Fibroblast of skin of abdomen (primary cell): ENCODE measurements around the gene CACNG7. TPM values are rescaled to one million over a fixed set of nuclear protein-coding genes. Genes with fewer than 3 reads are reported as not detected.
"Not testable (repeated sequence)": the region's sequence is repeated elsewhere in the genome, so short reads cannot be mapped to it uniquely, and the experiment has no call there.

Source experiments
- DNase-seq: peaks from one replicate; pipeline ENCODE4 v3.0.0-alpha.2; 2013
- polyA plus RNA-seq, 2 experiments: library from polyadenylated mRNA; unstranded; fragments of 120-200 nt; gene quantifications; one replicate each; pipeline ENCODE4 v1.2.1, GENCODE V29; 2013; ENCODE audit not compliant: insufficient read length in 2 of 2

Gene CACNG7, protein sequence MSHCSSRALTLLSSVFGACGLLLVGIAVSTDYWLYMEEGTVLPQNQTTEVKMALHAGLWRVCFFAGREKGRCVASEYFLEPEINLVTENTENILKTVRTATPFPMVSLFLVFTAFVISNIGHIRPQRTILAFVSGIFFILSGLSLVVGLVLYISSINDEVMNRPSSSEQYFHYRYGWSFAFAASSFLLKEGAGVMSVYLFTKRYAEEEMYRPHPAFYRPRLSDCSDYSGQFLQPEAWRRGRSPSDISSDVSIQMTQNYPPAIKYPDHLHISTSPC
- polyA plus RNA-seq (2013, experiment 1 of 2; ENCODE audit: insufficient read length), result 8.6 TPM
- 7.9 TPM for polyA plus RNA-seq (2013, experiment 2 of 2; ENCODE audit: insufficient read length)

- no peak for DNase-seq
Observed at GRCh38 chr19:53908935-53909415, at the start of gene CACNG7. TSS of gene CACNG7 (plus strand) at chr19:53909278. CDS start at chr19:53912832, 3,554 bp downstream.

DNA sequence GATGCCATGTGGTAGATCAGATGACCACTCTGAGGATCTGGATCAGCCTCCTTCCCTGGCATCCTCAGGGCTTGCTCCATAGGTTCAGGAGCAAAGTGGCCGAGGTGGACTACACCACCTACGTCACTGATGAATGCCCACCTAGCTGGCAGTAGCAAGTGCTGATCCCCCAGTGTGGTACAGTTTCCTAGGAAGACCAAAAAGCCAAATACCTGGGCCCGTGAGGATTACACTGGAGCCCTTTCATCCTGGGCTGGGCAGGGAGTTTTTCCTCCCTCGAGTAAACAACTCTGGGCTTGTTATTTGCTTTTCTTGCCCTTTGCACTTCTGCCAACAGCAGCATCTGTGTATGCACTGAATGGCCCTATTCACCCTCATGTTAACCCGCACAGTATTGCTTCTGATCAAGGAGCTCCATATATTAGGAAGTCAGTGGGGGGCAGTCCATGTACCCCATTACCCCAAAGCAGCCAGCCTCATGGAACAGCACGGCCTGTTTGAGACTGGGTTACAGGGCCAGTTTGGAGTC lies 44.7 kb upstream of the CACNG7 start:
- DNase-seq, result no peak

- no peak for DNase-seq
Observed at GRCh38 chr19:53865523-53865917, 43.6 kb upstream of the CACNG7 start.

DNA sequence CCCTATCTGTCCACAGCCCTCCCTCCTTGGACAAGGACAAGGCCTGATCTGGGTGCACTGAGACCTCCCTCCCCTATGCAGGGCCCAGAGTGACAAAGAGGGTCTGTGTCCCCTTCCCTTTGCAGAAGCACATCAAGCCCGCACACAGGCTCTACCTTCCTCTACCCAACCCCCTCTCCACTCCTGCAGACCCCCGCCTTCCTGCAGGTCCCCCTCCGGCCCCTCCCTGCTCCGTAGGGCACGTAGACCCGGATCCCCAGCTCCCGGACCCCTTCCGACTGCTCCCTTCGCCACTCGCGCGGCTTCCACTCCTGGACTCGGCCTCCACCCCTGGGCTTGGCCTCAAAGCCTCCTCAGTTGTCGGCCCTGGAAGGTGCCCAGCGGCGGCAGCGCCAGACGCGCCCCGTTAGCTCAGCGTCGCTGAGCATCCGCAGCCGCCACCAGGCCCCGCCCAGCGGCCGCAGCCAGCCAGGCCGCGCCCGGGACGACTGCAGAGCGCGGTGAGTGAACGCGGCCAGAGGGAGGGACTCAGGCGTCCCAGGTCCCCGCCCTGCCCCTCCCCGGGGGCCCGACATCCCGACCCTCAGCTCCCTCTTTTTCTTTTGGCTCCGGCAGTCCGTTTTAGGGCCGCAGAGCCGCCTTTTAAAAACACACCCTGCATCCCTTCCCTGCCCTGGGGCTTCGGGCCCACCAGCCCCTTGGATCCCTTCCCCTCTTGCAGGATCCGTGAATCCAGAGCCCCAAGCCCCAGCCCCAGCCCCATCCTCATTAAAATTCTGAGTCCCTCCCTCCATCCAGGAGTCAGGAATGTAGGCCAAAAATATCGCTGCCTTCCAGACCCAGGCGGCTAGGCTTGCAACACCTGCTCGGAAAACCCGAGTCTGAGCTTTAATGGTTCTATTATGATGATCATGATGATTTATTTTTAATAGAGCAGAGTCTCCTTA lies 42.9 kb upstream of the CACNG7 start:
- DNase-seq, result peak; percentile 49

- DNase-seq, result no peak
Observed at GRCh38 chr19:53866865-53867224, 42.2 kb upstream of the CACNG7 start.

- peak; percentile 99 for DNase-seq
Observed at GRCh38 chr19:53867225-53868090, 41.6 kb upstream of the CACNG7 start, which contains the start of gene MYADM. TSS of gene MYADM (plus strand) at chr19:53867883. CDS start at chr19:53873530, 5,647 bp downstream.

DNA sequence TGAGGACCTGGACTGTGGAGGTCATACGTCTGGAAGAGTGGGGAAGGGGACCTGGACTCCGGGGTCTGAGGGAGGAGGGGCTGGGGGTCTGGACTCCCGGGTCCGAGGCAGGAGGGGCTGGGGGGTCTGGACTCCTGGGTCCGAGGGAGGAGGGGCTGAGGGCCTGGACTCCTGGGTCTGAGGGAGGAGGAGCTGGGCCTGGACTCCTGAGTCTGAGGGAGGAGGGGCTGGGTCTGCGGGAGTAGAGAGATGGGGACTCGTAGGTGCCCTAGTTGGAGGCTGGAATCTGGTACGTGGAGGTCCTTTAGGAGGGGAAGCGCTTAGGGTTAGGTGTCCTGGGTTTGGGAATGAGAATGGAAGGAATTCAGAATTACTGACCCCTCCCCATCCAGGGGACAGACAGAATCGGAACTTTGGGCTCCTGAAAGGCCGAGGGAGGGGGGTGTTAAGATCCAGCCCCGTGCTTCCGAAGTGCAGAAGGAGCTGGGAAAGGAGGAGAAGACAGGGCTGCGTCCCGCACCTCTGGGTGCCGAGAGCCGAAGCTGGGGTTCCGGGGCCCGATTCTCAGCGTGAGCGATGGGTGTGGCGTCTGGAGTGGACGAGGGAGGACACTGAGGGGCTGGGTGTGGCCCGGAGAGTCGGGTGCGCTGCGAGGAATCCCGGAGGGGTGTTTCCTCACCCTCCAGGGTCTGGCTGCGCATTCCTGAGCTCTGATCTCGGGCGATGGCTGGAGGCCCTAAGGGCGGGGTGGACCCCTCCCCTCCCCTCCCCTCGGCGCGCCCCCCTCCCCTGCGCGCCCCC lies 40.8 kb upstream of the CACNG7 start:
- DNase-seq, result peak; percentile 73

DNA sequence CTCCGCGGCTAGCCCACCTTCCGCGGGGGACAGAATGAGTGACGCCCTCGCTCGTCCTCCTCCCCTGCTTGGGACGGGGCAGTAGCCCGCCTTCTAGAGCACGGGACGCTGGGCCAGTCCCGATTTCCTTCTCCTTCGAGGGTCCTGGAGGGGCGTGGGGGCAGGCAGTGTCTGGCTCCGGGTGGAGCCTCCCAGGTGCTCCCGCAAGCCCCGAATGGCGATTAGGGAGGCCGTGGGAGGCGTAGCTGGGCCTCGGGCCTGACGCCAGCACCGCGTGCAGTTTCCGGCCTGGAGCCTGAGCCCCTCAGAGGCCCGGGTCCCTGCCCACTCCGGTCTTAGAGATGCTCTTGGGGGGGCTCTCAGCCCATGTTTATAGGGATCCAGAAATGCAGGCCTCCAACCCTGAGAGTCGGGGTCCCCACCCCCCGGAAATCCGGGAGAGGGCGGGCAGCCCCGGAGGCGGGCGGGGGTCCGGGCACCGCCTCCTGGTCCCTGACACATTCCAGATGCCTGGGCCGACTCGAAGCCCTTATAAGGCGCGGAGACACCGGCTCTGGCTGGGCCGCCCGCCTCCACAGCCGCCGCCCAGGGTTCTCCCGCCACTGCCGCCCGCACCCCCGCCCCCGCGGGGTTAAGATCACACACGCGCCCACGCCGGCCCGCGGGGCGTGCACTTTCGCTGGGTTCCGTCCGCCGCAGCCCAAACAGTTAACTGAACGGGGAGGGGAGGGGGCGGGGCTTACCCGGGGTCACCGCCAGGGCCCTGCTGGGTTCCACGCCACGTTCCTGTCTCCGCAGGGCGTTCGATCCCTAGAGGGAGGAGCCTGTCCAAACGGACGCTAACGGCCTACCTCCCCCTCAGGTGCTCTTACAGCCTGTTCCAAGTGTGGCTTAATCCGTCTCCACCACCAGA lies 39.9 kb upstream of the CACNG7 start:
- peak; percentile 92 for DNase-seq

DNA sequence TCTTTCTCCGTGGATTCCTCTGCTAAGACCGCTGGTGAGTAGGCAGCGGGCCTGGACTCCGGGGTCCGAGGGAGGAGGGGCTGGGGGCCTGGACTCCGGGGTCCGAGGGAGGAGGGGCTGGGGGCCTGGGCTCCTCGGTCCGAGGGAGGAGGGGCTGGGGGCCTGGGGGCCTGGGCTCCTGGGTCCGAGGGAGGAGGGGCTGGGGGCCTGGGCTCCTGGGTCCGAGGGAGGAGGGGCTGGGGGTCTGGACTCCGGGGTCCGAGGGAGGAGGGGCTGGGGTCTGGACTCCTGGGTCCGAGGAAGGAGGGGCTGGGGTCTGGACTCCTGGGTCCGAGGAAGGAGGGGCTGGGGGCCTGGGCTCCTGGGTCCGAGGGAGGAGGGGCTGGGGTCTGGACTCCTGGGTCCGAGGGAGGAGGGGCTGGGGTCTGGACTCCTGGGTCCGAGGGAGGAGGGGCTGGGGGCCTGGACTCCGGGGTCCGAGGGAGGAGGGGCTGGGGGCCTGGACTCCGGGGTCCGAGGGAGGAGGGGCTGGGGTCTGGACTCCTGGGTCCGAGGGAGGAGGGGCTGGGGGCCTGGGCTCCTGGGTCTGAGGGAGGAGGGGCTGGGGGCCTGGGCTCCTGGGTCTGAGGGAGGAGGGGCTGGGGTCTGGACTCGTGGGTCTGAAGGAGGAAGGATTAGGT lies 39.1 kb upstream of the CACNG7 start:
- not testable (repeated sequence) for DNase-seq

- DNase-seq, result no peak
Observed at GRCh38 chr19:53870485-53870844, 38.6 kb upstream of the CACNG7 start.

DNA sequence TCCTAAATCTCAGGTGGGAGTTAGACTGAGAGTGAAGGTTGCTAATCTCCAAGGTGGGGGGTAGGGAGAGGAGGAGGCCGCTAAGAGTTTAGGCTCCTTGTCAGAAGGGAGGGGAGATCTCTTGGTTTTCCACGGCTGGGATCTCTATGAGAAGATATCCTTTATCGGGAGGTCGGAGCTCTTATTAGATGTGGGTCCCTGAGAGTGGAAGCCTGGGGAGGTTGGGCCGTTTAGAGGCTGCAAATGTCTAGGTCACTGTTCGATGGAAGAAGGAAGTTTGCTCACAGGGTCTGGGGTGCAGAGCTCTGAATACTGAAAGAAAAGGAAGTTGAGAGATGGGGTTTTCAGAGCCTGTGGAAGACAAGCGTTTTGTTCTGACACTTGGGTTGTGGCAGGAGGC lies 37.6 kb upstream of the CACNG7 start:
- no peak for DNase-seq

DNA sequence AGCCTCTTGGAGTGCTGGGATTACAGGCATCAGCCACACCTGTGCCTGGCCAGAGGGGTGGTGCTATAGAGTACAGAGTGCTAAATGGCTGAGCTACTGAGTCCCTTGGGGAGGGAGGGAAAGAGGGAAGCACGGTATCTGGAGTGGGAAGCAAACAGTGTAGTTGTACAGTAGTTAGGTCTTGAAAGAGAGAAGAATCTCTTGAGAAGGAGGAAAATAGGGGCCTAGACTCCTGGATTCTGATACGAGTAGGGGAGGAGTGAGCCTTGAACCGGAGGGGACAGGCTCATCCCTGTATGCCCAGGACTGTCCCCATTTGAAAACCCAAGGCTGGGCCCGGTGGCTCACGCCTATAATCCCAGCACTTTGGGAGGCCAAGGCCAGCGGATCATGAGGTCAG lies 36.3 kb upstream of the CACNG7 start:
- no peak for DNase-seq

GRCh38 chr19:53873773-53874605 lies 35.1 kb upstream of the CACNG7 start:
- no peak for DNase-seq

GRCh38 chr19:53874606-53874990 lies 34.5 kb upstream of the CACNG7 start:
- DNase-seq, result no peak

- no peak for DNase-seq
Observed at GRCh38 chr19:53875602-53876325, 33.3 kb upstream of the CACNG7 start.

DNA sequence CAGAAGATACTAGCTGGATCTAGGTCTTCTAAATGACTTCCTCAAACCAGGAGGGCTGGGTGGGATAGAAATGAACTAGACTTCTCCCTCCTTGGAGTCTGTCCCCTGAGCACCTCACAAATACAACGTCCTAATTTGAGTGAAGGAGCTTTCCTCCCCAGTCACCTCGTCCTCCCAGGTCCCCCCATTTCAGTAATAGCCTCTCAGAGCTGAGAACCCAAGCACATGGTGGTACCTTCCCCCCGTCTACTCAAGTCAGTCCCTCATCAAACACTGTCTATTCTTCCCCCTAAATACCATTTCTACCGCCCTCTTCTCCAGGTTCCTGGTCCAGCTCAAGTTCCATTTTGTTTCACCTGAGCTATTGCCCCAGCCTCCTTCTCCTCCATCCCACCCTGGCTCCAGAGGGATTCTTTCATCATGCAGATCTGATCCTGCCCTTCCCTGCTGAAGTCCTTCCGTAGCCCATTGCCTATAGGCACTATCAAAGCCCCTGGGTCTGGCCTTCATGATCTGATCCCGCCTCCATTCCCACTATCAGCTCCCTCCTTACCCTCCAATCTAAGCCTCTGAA lies 32.3 kb upstream of the CACNG7 start:
- no peak for DNase-seq

- DNase-seq, result no peak
Observed at GRCh38 chr19:53877361-53877766, 31.7 kb upstream of the CACNG7 start.

DNA sequence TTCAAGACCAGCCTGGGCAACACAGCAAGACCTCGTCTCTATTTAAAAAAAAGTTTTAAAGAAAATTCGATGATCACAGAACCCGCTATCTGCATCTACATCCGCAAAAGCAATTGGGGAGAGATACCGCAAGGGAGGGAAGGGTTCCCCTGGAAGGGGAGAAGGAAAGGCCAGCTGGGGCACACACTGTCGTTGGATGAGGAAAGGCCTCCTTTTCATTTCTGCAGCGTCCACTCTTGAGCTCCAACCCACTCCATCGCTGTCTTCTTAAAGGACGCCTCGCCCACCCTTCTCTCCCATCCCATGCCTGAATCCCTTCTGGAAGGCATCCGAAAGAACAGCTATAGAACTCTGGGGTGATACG lies 30.3 kb upstream of the CACNG7 start:
- DNase-seq, result no peak
